Measurements from ENCODE around the gene ST6GALNAC3.

Gene ST6GALNAC3

GRCh38 chr1:76371941-76372340 is 297.4 kb downstream of the ST6GALNAC3 start:
- DNase-seq: no peak

- no peak for DNase-seq
Measured at GRCh38 chr1:76374086-76374485, 299.5 kb downstream of the ST6GALNAC3 start.

DNA sequence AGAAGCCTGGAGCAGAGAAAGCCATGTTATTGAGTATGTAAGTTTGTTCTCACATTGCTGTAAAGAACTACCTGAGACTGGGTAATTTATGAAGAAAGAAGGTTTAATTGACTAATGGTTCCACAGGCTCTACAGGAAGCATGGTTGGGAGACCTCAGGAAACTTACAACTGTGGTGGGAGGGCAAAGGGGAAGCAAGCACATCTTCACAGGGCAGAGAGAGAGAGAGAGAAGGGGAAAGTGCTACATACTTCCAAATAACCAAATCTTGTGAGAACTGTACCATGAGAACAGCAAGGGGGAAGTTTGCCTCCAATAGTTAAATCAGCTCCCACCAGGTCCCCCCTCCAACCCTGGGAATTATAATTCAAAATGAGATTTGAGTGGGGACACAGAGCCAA is 302.7 kb downstream of the ST6GALNAC3 start:
- no peak for DNase-seq

GRCh38 chr1:76379506-76379905 is 305.0 kb downstream of the ST6GALNAC3 start:
- DNase-seq: no peak

GRCh38 chr1:76381450-76382097 is 307.0 kb downstream of the ST6GALNAC3 start:
- DNase-seq: no peak

DNA sequence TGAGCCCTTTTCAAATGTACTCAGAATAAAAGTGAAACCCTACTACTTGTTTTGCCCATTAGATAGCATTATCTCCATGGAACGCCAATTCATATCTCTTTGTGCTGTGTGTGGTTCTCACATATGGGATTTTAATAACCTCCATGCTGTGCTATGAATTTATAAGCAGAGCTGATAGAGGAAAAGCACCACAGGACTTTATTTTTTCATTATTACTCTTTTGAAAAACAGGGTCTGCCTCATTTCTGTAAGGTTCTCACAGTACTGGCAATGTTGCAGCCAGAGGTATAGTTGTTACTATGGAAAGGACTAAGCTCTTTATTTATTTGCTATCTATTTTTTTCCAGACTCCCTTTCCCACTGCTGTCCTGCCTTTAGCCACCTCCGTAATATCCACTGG is 313.7 kb downstream of the ST6GALNAC3 start:
- no peak for DNase-seq

- no peak for DNase-seq
Measured at GRCh38 chr1:76390456-76390855, 315.9 kb downstream of the ST6GALNAC3 start.

GRCh38 chr1:76395059-76395458 is 320.5 kb downstream of the ST6GALNAC3 start:
- DNase-seq: no peak

GRCh38 chr1:76402128-76402527 is 327.6 kb downstream of the ST6GALNAC3 start:
- no peak for DNase-seq

DNA sequence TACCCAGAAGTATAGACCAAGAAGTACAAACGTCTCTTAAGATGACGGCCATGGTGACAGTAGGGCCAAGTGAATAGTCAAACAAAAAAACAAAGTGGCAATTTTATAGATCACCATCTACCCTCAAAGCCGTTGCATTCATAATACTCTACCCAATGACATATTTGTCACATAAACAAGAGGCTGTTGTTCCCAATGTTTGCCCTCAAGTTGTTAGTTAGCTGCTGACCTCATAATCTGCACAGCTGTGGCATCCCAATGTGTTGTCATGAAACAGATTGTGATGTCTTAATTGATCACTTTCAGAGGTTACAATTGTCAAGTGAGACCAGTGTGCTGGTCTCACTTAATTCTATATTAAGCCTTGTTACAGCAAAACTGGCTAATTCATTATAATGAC is 333.8 kb downstream of the ST6GALNAC3 start:
- no peak for DNase-seq

GRCh38 chr1:76410499-76410898 is 336.0 kb downstream of the ST6GALNAC3 start:
- no peak for DNase-seq

- no peak for DNase-seq
Measured at GRCh38 chr1:76418531-76418930, 344.0 kb downstream of the ST6GALNAC3 start.

GRCh38 chr1:76419603-76420002 is 345.1 kb downstream of the ST6GALNAC3 start:
- DNase-seq: no peak

DNA sequence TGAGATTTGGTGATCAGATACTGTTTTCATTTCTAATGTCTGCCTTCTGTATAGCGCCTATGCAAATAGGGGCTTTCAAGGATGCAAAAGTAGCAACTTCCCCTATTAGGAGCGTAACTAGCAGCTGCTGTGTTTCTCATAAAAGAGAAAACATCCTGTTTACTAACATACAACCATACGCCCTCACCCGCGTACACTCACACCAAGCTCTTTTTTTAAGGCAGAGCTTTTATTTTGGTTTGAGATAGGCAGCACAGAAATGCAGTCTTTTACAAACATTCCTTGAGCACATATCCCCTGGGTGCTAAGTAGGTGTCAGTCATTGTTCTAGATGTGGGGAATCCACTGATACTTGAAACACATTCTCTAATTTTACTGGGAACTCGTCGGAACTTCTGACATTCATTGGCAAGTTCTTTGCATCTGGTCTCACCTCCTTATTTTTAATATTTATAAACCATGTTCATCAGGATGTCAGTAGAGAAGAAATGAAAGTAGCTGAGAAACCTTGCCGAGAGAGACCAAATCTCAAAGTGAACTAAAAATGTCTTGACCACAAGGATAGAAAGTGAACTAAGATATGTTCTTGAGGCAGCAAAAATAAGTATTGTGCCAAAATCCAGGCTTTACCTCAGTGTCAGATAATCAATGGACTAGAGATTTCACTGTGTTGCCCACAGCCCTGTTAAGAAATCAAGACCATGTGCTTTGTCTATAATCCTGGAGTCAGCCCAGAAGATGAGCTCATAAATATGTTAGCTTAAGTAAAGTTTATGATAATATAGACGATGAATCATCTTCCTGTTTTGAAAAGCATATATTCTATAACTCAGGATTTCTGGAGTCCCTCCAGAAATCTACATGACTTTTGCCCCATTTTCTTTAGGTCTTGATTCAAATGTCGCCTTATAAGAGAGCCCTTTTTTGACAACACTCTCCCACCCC is 350.9 kb downstream of the ST6GALNAC3 start:
- no peak for DNase-seq

- no peak for DNase-seq
Measured at GRCh38 chr1:76426606-76427005, 352.1 kb downstream of the ST6GALNAC3 start.

DNA sequence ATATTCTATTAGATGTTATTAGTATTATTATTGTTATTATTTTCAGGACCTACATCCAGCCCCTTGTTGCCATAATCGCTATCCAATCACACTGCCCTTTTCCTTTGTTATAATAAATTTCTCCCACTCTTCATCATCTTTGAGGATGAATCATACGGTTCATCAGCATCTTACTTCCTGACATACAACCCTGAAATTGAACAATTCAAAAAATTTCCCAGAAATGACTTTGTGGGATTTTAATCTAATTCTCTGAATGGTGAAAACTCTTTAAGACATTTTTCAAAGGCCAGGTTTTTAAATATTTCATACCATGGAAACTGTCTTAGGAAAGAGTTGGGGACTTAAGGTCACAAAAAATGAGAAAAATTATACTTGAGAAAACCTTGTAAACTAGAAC is 353.5 kb downstream of the ST6GALNAC3 start:
- no peak for DNase-seq

GRCh38 chr1:76430531-76430930 is 356.0 kb downstream of the ST6GALNAC3 start:
- DNase-seq: no peak

DNA sequence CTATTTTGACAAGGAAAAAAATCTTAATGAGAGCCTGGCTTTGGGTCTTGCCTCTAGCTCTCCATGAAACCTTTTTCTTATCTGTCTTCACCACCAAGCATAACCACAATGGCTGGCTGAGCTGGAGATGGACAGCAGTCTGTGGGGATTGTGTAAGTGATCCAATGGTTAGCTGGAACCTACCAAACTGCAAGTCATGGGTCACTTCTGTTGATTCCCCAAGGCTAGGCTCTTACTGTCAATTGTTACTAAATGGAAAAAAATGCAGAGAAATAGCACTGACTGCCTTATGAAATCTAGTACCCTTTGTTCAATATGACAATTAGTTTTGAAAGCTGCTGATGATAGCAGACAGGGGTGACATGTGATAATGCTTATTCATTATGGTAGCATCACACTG is 359.0 kb downstream of the ST6GALNAC3 start:
- DNase-seq: no peak

DNA sequence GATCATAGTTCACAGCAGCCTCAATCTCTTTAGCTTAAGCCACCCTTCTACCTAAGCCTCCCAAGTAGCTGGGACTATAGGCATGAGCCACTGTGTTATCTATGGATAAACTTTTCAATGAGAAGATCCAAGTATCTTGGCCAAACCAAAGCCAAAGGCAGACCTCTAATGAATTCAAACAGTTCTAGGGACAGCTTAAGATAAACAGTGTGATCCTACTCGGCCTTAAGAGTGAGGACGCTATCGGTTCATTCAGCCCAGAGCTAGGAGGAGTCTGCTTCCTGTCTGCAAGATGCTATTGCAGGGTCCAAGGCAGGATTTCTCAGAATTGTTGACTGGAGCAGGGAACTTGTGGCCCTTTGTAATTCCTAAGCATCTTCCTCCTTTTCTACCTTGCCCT is 368.7 kb downstream of the ST6GALNAC3 start:
- DNase-seq: no peak

DNA sequence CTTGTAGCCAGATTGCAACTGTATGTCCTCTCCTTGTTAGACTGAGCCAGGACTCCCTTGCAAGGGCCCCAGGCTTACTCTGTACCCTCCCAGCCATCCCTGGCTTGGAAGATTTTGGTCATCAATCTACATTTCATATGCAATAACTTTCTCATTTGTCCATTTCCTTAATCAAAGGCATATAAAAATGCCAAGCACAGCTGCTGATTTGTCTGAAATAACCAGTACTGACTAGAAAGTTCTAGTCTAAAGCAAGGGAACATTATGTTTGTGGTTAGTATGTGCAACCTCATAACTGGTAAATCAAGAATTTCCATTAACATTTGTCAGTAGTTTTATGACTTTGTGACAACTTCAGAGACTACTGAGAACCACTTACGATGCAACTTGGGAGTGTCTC is 370.2 kb downstream of the ST6GALNAC3 start:
- DNase-seq: no peak

DNA sequence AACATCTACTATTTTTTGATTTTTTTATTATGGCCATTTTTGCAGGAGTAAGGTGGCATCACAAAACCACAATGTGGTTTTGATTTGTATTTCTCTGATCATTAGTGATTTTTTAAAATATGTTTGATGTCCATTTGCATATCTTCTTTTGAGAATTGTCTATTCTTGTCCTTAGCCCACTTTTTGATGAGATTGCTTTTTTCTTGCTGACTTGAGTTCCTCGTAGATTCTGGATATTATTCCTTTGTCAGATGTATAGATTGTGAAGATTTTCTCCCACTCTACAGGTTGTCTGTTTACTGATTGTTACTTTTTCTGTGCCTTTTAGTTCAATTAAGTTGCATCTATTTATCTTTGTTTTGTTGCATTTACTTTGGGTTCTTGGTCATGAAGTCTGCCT is 375.7 kb downstream of the ST6GALNAC3 start:
- no peak for DNase-seq

- DNase-seq: no peak
Measured at GRCh38 chr1:76463278-76463677, 388.7 kb downstream of the ST6GALNAC3 start.

DNA sequence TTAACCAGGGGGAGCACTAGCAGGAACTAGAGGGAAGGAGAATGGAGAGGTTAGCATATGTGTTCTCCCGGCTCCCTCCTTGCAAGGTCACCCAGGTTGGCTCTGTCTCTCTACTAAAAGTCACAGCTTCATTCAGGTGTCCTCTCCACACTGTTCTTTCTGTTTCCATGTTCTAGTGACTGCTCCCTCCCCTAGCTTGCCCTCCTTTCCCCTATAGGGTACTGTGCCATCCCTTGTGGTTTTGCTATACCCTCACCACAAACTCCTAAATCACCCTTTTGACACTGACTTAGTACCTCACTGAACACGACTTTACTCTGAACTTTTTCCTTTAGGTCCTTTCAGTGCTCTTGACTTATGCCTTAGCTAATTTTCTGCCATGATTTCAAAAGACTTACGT is 389.3 kb downstream of the ST6GALNAC3 start:
- DNase-seq: no peak

DNA sequence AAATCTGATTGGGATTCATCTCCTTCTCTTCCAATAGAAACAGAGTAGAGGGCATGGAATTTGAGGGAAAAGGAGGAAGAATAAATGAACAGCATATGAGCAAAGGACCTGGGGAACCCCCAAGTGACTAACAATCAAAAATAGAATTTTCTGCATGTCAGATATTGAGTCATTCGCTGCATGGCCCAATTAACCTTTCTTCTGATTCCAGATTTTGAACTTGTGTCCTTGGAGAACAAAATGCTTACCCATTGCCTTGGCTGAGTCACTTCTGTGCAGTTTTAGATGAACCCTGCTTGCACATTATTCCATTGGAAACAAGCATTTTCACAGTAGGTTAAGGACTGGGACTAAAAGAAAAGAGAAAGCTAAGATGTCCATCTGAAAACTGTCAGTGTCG is 390.5 kb downstream of the ST6GALNAC3 start:
- no peak for DNase-seq
